BJ (cell line): Measurements from ENCODE around the gene BEND3. TPM values are rescaled to one million over a fixed set of nuclear protein-coding genes. Genes with fewer than 3 reads are reported as not detected.
"Not testable (repeated sequence)": the region's sequence is repeated elsewhere in the genome, so short reads cannot be mapped to it uniquely, and the experiment has no call there.

Experiments
- CTCF ChIA-PET: fragments of 350-600 bp; formaldehyde crosslinking; extraction: SDS; loops from one replicate; lab custom pipeline; 2021; ENCODE audit warnings: antibody characterized with exemption, inconsistent platforms; lab: Yijun Ruan, JAX
- POLR2A ChIA-PET: fragments of 300-600 bp; sonication (Branson Sonifier 250); formaldehyde crosslinking; extraction: SDS; loops from one replicate; lab custom pipeline; 2021; ENCODE audit warnings: antibody characterized with exemption; lab: Charles Lee
- DNase-seq: peaks from one replicate; pipeline ENCODE4 v3.0.0-alpha.2; 2011; ENCODE audit warnings: low read depth
- H3K27me3 ChIP-seq: 2 replicates; pipeline ENCODE4 v1.6.0; 2011; ENCODE audit warnings: low read length; ENCODE audit not compliant: control insufficient read depth, insufficient read depth
- H3K36me3 ChIP-seq: 2 replicates; pipeline ENCODE4 v1.5.1; 2011; ENCODE audit warnings: low read length; ENCODE audit not compliant: control insufficient read depth, insufficient read depth
- H3K4me3 ChIP-seq: 2 replicates; pipeline ENCODE4 v1.5.1; 2011; ENCODE audit warnings: low read depth, mild to moderate bottlenecking, control low read depth, low read length
- CTCF ChIP-seq: IDR thresholded peaks from 2 replicates; pipeline ENCODE4 v1.5.1; 2011; ENCODE audit warnings: low read depth, mild to moderate bottlenecking, control low read depth, inconsistent platforms, low read length, moderate library complexity; ENCODE audit not compliant: insufficient read depth
- polyA minus RNA-seq: library from RNA; depleted of rRNA, polyadenylated mRNA; stranded (reverse); fragments of >200 nt; gene quantifications from 2 replicates; pipeline ENCODE4 v1.2.3, GENCODE V29; 2011; rRNA and poly(A)+ RNA removed
- polyA plus RNA-seq: library from polyadenylated mRNA; depleted of rRNA; stranded (reverse); fragments of >200 nt; gene quantifications from 2 replicates; pipeline ENCODE4 v1.2.3, GENCODE V29; 2011; rRNA removed

The BEND3 gene
- polyA plus RNA-seq (0.49 and 0.60 TPM in 2 replicates), polyA minus RNA-seq (1.4 and 1.5 TPM in 2 replicates)

- Histone ChIP-seq H3K27me3 (peaks cover 5% of the 10 kb centered on the region; the same call in 1 of the 2 replicates), H3K4me3 (peak within 1 kb of the TSS; percentile 45), H3K36me3 (no peaks in the 10 kb centered on the region)
- ChIA-PET CTCF (interaction anchor here (0.6 to 1.3 kb wide), 5 partner anchors 9 to 1979 kb away, joined by 3 to 7 read pairs (median 4); no protein-coding TSS in a partner anchor), POLR2A (no interaction called here)
- DNase-seq = no peak
- TF ChIP-seq CTCF = no peak
These were observed at the start of gene BEND3 for GRCh38 chr6:107114926-107115694. Gene BEND3, minus strand, starts transcription at chr6:107115515. Its CDS starts 16,230 bp downstream, at chr6:107099285.

GRCh38 chr6:107164299-107164698 is 49.0 kb upstream of the BEND3 start:
- H3K4me3 ChIP-seq, CTCF ChIA-PET, DNase-seq, POLR2A ChIA-PET, H3K27me3 ChIP-seq, H3K36me3 ChIP-seq: not testable (repeated sequence)

- Histone ChIP-seq H3K4me3 (no peak overlapping the region), H3K27me3 (no peaks in the 10 kb centered on the region), H3K36me3 (no peaks in the 10 kb centered on the region)
- CTCF ChIA-PET = interaction anchor here (0.6 kb wide), 1 partner anchor 81 kb away, joined by 3 read pairs; no protein-coding TSS in a partner anchor
- DNase-seq = no peak
- no peak for TF ChIP-seq CTCF
- POLR2A ChIA-PET = no interaction called here
These were observed 46.2 kb upstream of the BEND3 start for GRCh38 chr6:107161521-107161920.

- no peak for TF ChIP-seq CTCF
- Histone ChIP-seq H3K4me3 (no peak overlapping the region), H3K27me3 (no peaks in the 10 kb centered on the region), H3K36me3 (no peaks in the 10 kb centered on the region)
- ChIA-PET POLR2A (no interaction called here), CTCF (no interaction called here)
- DNase-seq = no peak
These were observed 41.3 kb upstream of the BEND3 start for GRCh38 chr6:107156617-107157016.

- TF ChIP-seq CTCF = no peak
- CTCF ChIA-PET = no interaction called here
- POLR2A ChIA-PET = no interaction called here
These were observed 39.5 kb upstream of the BEND3 start for GRCh38 chr6:107154801-107155160.

More at GRCh38 chr6:107154801-107155160, 39.5 kb upstream of the BEND3 start:
- no peaks in the 10 kb centered on the region for H3K27me3 ChIP-seq
- H3K36me3 ChIP-seq = no peaks in the 10 kb centered on the region
- no peak for DNase-seq
- no peak overlapping the region for H3K4me3 ChIP-seq
